SK-N-MC (cell line): Measurements from ENCODE around the gene DUSP1.

Experiments
- EZH2 ChIP-seq: fragments of 200-600 bp; sonication (generic); IDR thresholded peaks from one replicate; pipeline ENCODE4 v1.6.1; 2017; ENCODE audit warnings: antibody characterized with exemption
- FOXP2 ChIP-seq: optimal IDR thresholded peaks from 2 replicates; pipeline ENCODE3; 2011; ENCODE audit warnings: mild to moderate bottlenecking, moderate library complexity; ENCODE audit not compliant: insufficient read depth; ENCODE audit errors: extremely low read length, control extremely low read depth
- POLR2AphosphoS5 ChIP-seq: IDR thresholded peaks from 2 replicates; pipeline ENCODE4 v1.6.1; 2012; ENCODE audit warnings: mild to moderate bottlenecking, low read depth, low read length, borderline replicate concordance

DNA sequence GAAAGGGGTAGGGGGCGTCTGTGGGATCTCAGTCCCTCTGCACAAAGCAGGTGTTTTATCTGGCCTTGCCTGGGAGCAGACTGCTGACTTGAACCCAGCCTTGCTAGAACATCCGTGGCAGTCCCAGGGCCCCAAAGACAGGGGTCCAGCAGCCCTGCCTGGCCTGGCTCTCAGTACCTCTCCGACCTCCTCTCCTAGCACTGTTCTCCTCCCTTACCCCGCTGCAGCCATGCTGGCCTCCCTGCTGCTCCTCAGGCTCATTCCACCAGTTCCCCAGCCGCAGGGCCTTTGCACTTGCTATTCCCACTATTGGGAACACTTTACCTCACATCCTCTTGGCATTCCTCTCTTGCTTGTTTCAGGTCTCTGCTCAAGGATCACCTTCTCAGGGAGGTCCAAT is 45.2 kb downstream of the DUSP1 start:
- TF ChIP-seq EZH2 (no peak), POLR2AphosphoS5 (no peak), FOXP2 (no peak)
